NB4 (cell line): ENCODE measurements around the gene EXOC6B.

Source experiments
- DNase-seq: peaks from one replicate; pipeline ENCODE4 v3.0.0; 2010; ENCODE audit warnings: low read depth
- H3K4me3 ChIP-seq: one replicate; pipeline ENCODE4 v1.5.1; 2011; ENCODE audit warnings: mild to moderate bottlenecking, low read depth, low read length, moderate library complexity
- CTCF ChIP-seq: IDR thresholded peaks from one replicate; pipeline ENCODE4 v1.5.1; 2012; ENCODE audit warnings: low read depth, low read length
- MAX ChIP-seq: IDR thresholded peaks from 2 replicates; pipeline ENCODE4 v1.6.1; 2011; ENCODE audit warnings: low read depth, low read length
- MYC ChIP-seq: IDR thresholded peaks from 2 replicates; pipeline ENCODE4 v1.6.1; 2011; ENCODE audit warnings: low read depth, low read length
- POLR2A ChIP-seq: IDR thresholded peaks from 2 replicates; pipeline ENCODE4 v1.6.1; 2011; ENCODE audit warnings: mild to moderate bottlenecking; ENCODE audit not compliant: insufficient read length; ENCODE audit errors: extremely low read depth

The EXOC6B gene

GRCh38 chr2:72340665-72341064 is 485.2 kb downstream of the EXOC6B start:
- TF ChIP-seq CTCF (no peak), POLR2A (no peak), MYC (no peak), MAX (no peak)

GRCh38 chr2:72338076-72338475 is 487.8 kb downstream of the EXOC6B start:
- DNase-seq: no peak
- no peak overlapping the region for H3K4me3 ChIP-seq
- TF ChIP-seq CTCF: no peak
- no peak for TF ChIP-seq MAX
- TF ChIP-seq POLR2A: no peak
- TF ChIP-seq MYC: no peak

More at GRCh38 chr2:72340665-72341064, 485.2 kb downstream of the EXOC6B start:
- no peak overlapping the region for H3K4me3 ChIP-seq
- no peak for DNase-seq

- no peak overlapping the region for H3K4me3 ChIP-seq
- TF ChIP-seq MYC: no peak
- TF ChIP-seq MAX: no peak
- no peak for TF ChIP-seq POLR2A
- no peak for TF ChIP-seq CTCF
Measured at GRCh38 chr2:72332720-72333119, 493.1 kb downstream of the EXOC6B start.

GRCh38 chr2:72330652-72331051 is 495.2 kb downstream of the EXOC6B start:
- H3K4me3 ChIP-seq: no peak overlapping the region
- no peak for DNase-seq
- no peak for TF ChIP-seq MYC

More at GRCh38 chr2:72332720-72333119, 493.1 kb downstream of the EXOC6B start:
- no peak for DNase-seq

GRCh38 chr2:72326759-72327158 is 499.1 kb downstream of the EXOC6B start:
- TF ChIP-seq CTCF (no peak), MYC (no peak), MAX (no peak), POLR2A (no peak)
- H3K4me3 ChIP-seq: no peak overlapping the region
- DNase-seq: no peak

- DNase-seq: peak; percentile 40
- no peak overlapping the region for H3K4me3 ChIP-seq
- TF ChIP-seq CTCF (peak; percentile 92), MAX (no peak)
Measured at GRCh38 chr2:72325592-72326422, 500.0 kb downstream of the EXOC6B start.
